GM21390 (cell line): Measurements from ENCODE around the gene KRTAP24-1.

Source experiments
- ATAC-seq: cut with Tn5 transposase; IDR thresholded peaks from one replicate; pipeline ENCODE4 v1.9.1; 2021; ENCODE audit not compliant: unreplicated experiment

The KRTAP24-1 gene, protein sequence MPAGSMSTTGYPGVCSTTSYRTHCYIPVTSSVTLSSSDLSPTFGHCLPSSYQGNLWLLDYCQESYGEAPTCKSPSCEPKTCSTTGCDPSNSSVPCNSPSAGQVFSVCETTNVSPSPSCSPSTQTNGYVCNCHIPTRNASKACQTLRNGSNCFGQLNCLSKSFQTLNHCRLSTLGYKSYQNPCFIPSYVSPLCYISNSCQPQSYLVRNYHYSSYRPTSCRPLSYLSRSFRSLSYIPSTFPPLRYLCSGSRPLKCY

DNA sequence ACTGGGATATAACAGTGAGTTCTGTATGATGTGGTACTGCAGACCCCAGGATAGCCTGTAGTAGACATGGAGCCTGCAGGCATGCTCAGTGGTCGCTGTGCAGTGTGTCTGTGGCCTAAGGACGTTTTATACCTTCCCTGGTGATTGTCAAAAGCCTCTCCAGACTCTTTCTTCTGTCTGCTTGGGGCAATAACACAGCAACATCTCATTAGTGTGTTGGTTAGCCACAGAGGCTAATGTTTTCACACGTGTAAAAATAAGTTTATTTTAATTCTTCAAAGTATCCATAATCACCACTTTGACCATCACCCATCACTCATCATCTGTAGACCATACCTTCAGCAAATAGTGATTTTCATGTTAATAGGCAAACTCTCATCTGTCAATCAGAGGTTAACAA lies at the start of gene KRTAP24-1:
KRTAP24-1 (minus strand) TSS at position 101 of the 400 bp plus-strand sequence; CDS start at position 83, 18 bp downstream.
- ATAC-seq, result no peak

GRCh38 chr21:30329203-30329875 lies 46.6 kb upstream of the KRTAP24-1 start:
- no peak for ATAC-seq

- ATAC-seq, result no peak
These were observed 43.6 kb upstream of the KRTAP24-1 start for GRCh38 chr21:30326390-30326789.

DNA sequence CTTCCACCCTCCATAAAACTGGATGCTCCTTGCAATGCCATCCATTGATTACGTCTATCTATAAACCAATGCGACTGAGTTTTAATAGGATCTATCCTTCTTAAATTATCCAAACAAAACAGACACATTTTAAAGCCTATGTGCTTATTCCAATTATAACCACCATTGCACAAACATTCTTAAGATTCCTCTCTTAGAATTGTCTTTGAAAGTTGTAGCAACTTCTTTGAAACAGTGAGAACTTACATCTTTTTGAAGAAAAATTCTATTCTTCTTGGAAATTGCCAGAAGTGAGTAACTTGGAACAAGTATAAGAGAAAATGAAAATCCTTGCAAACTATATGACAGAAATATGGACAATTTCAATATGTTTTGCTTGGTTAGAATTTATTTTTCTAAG lies 37.5 kb upstream of the KRTAP24-1 start, which contains the start of gene KRTAP26-1:
KRTAP26-1 (minus strand) TSS at position 101 of the 400 bp plus-strand sequence. CDS start 280 bp downstream, outside the sequence.
- no peak for ATAC-seq

GRCh38 chr21:30315701-30316100 lies 33.0 kb upstream of the KRTAP24-1 start:
- ATAC-seq, result no peak

GRCh38 chr21:30306884-30307283 lies 24.1 kb upstream of the KRTAP24-1 start:
- no peak for ATAC-seq

GRCh38 chr21:30305136-30305535 lies 22.4 kb upstream of the KRTAP24-1 start:
- ATAC-seq, result no peak

DNA sequence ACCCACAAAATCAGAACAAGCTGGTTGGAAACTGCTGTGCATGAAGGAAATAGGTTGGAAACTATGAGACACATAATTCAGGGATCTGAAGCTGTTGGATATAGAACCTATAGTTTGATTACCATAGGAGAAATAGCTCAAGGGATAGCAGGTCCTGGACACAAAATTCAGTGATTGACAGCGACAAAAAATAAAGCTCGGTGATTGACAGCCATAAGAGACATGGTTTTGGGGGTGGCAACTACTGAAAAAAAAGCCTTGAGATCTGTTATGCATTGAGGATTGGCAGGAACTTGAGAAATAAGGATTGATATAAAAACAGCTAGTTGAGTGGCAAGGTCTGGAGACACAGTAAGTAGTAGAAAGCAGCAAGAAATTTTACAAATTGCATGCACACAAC lies 6.5 kb upstream of the KRTAP24-1 start, which contains the start of gene KRTAP25-1:
KRTAP25-1 (minus strand) TSS at position 300 of the 400 bp plus-strand sequence; CDS start at position 276, 24 bp downstream.
- no peak for ATAC-seq

GRCh38 chr21:30271611-30272010 lies 11.1 kb downstream of the KRTAP24-1 start:
- ATAC-seq, result no peak

- ATAC-seq, result no peak
These were observed 11.6 kb downstream of the KRTAP24-1 start for GRCh38 chr21:30271156-30271555.

DNA sequence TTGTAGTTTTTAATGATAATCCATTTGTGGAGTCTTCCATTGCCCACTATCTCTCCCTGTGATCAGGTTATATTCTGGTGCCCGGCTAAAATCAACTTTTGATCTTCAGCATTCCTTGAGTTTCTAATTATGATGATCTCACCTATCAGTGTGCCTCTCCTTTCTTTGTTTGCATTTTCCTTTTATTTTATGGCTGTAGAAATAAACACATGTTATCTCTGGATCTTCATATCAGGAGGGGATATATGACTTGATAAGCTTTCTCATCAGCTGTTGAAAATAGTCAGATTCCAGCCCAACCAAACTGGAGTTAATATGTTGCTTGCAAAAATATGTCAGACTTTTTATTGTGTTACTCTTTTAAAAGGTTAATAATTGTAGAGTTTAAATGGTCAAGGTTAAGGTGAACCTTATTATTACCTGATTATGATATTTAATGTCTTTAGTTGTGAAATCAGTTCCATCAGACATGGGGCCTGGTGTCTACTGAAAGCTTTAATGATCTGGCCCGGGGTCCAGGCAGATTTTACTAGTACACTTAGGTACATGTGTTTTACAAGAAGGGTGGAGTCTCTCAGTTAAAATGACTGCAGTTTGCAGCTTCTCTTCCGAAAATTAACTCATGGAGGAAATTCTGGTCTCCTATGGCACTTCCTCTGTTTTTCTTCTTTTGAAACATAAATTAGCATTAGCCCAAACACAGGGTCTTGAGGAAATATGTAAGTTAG lies 12.8 kb downstream of the KRTAP24-1 start:
- no peak for ATAC-seq

DNA sequence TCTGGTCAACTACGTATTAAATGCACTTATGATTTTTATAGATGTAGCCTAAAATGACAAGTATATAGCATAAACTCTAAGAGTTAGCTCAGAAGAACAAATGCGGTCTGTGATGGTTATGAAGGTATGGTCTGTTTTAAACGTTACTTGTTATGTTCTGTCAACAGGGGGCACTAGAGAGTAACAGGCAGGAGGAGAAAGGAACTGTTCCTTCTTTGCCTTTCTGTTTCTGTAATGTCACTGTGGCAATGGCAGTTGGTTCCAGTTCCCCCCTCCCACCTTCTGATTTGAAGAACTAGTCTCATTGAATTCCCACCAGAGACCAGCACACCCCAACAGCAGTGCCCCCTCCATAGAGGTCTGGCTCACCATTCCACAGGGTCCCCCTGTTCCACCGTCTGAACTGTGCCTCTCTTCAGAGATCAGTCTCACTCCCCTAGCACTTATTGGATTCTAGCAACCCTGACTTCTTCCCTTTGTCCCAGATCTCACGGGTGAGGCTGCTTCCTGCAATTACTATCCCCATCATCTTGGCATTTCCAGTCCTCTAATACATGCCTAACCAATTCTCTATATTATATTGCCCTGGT lies 14.0 kb downstream of the KRTAP24-1 start:
- ATAC-seq, result no peak

- no peak for ATAC-seq
These were observed 25.0 kb downstream of the KRTAP24-1 start for GRCh38 chr21:30257773-30258172.

- no peak for ATAC-seq
These were observed 26.6 kb downstream of the KRTAP24-1 start for GRCh38 chr21:30256100-30256499.

DNA sequence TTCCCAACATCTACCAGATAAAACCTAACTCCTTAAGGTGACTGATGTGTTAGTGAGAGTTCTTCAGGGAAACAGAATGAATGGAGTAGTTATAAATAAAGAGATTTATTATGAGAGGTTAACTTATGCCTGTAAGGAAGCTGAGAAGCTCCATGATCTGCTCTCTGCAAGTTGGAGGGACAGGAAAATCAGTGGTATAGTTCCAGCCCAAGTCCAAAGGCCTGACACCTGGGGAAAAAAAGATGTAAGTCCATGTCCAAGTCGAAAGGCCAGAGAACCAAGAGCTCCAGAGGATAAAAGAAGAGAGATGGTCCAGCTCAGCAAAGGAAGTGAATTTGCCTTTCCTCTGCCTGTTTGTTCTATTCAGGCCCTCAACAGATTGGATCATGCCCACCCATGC lies 27.1 kb downstream of the KRTAP24-1 start:
- no peak for ATAC-seq

DNA sequence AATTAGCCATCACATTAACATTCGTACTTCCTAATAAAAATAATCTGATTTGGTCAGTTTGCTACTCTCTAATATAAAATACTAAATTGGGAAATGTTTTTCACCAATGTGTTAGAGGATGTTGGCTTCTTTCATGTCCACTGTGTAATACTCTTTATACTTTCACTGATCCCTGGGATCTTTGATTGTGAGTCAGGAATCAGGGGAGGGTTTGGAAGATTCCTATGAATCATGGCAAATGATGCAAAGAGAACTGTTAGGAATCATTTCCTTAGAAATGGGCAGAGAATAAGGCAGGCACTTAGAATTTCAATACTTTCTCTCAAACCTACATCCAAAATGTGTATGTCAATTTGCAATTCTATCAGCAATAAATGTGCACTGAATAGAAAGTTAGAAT lies 31.0 kb downstream of the KRTAP24-1 start:
- ATAC-seq, result no peak

DNA sequence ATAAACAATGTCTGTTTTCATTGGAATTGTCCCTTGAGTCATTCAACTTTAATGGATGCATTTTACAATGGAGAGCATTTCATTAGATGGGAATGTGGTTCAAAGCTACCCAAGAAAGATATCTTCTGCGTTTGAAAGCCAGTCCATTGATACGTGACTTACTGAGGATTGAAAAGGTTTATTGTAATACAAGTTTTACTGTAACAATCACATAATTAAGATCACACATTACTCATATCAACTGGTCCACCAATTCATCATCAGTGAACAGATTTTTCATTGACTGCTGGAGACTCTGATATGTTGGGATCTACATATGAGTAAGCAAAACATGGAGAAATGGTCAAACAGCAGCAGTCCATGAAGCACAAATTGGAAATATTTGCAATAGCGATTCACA lies 32.8 kb downstream of the KRTAP24-1 start:
- no peak for ATAC-seq

DNA sequence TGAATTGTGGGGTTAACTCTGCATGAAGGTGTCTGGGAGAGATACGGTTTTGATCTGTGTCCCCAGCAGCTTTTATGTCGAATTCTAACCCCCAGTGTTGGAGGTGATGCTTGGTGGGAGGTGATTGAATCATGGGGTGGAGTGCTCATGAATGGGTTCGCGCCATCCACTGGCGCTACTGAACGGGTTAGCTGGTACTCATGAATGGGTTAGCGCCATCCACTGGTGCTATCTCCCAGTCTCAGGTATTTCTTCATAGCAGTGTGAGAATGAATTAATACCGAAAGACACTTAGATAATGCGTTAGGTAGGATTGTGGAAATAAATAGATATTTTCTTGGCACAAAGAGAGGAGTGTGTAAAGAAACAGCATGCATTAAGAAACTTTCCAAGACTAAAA lies 33.9 kb downstream of the KRTAP24-1 start:
- no peak for ATAC-seq

GRCh38 chr21:30245061-30245460 lies 37.7 kb downstream of the KRTAP24-1 start:
- no peak for ATAC-seq

DNA sequence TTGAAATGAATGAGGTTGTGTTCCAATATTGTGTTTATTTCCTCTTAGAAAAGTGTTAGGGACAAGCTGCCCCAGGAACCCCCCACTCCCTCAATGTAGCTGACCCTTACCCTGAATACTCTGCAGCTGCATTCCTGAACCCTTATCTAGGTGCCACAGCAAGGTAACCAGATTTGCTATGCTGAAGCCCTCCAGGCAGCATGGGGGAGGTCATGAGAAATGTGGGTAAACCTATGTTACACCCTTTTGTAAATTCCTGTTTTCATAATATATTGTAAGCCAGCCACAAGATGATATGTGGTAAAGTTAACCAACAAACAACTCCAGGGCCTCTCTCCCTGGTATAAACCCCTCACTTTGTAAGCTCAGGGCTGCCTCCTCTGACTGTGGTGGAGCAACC lies 39.1 kb downstream of the KRTAP24-1 start:
- ATAC-seq, result no peak

DNA sequence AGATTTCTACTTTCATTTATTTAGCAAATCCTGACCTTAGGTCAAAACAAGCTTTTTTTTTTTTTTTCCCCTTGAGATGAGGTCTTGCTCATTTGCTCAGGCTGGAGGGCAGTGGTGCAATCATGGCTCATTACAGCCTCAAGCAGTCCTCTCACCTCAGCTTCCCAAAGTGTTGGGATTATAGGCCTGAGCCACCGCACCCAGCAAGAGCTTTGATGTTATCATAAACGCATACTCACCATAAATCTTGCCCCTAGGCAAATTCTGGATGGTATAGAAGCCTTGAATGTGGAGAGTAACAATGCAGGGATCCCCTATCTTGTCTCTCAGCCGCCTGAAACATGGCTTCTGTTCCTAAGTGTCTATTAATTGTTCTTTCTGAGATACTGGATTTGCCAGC lies 42.1 kb downstream of the KRTAP24-1 start:
- no peak for ATAC-seq
